Liver (tissue), 3 donors: ENCODE measurements around the gene PDGFC.

Source experiments
- ATF3 ChIP-seq: IDR thresholded peaks from 2 replicates; pipeline ENCODE4 v1.6.1; 2016; ENCODE audit warnings: antibody characterized with exemption
- CTCF ChIP-seq: fragments of 150-350 bp; IDR thresholded peaks from 2 replicates; pipeline ENCODE4 v1.5.1; 2017; ENCODE audit warnings: improper control_type of control experiment, low read depth, low read length; ENCODE audit not compliant: missing input control
- EGR1 ChIP-seq, 2 donors: IDR thresholded peaks; 2 replicates each; pipeline ENCODE4 v1.6.1; 2016 to 2018; ENCODE audit warnings: antibody characterized with exemption in 2 of 2, low read depth in 2 of 2
- GABPA ChIP-seq, 2 donors: IDR thresholded peaks in 1 of 2; conservative IDR thresholded peaks in 1 of 2; 2 replicates each; pipeline ENCODE4 v1.6.1; 2016; ENCODE audit warnings: antibody characterized with exemption in 2 of 2, mild to moderate bottlenecking in 1 of 2, moderate library complexity in 1 of 2
- JUND ChIP-seq, 2 donors: IDR thresholded peaks; 2 replicates each; pipeline ENCODE4 v1.6.1; 2016; ENCODE audit warnings: antibody characterized with exemption in 2 of 2
- MAX ChIP-seq: IDR thresholded peaks from 2 replicates; pipeline ENCODE4 v1.6.1; 2016; ENCODE audit warnings: antibody characterized with exemption
- RAD21 ChIP-seq, 2 donors: IDR thresholded peaks; 2 replicates each; pipeline ENCODE4 v1.6.1; 2016; ENCODE audit warnings: antibody characterized with exemption in 2 of 2, mild to moderate bottlenecking in 2 of 2
- RXRA ChIP-seq, 2 donors: IDR thresholded peaks; 2 replicates each; pipeline ENCODE4 v1.6.1; 2017 to 2018; ENCODE audit warnings: antibody characterized with exemption in 2 of 2, mild to moderate bottlenecking in 1 of 2
- SP1 ChIP-seq: IDR thresholded peaks from 2 replicates; pipeline ENCODE4 v1.6.1; 2018; ENCODE audit warnings: antibody characterized with exemption, mild to moderate bottlenecking
- TAF1 ChIP-seq: conservative IDR thresholded peaks from 2 replicates; pipeline ENCODE4 v1.6.1; 2016; ENCODE audit warnings: antibody characterized with exemption, mild to moderate bottlenecking
- YY1 ChIP-seq: IDR thresholded peaks from 2 replicates; pipeline ENCODE4 v1.6.1; 2016; ENCODE audit warnings: antibody characterized with exemption, mild to moderate bottlenecking
- ZBTB33 ChIP-seq: IDR thresholded peaks from 2 replicates; pipeline ENCODE4 v1.6.1; 2016; ENCODE audit warnings: antibody characterized with exemption
- donor health status: healthy.
- donor health status: healthy.

- no peak for TF ChIP-seq CTCF
- no peak for TF ChIP-seq SP1
- TF ChIP-seq JUND (IDR thresholded peaks at IDR 0.05) = no peak
- no peak for TF ChIP-seq ATF3
- TF ChIP-seq TAF1 = no peak
- no peak for TF ChIP-seq GABPA (IDR thresholded peaks at IDR 0.05 in 1 of 2, conservative IDR thresholded peaks at IDR 0.05 in 1 of 2)
- no peak for TF ChIP-seq RXRA (IDR thresholded peaks at IDR 0.05)
- TF ChIP-seq YY1 = no peak
- TF ChIP-seq MAX = no peak
- no peak for TF ChIP-seq ZBTB33
- TF ChIP-seq RAD21 (IDR thresholded peaks at IDR 0.05) = no peak
- no peak for TF ChIP-seq EGR1 (IDR thresholded peaks at IDR 0.05; ENCODE audit: low read depth in 2 of 2)
Measured at GRCh38 chr4:156975686-156976085, 4.1 kb upstream of the PDGFC start.
